HCT116 (cell line): ENCODE results near the gene SCN8A. TPM values are rescaled to one million over a fixed set of nuclear protein-coding genes. Genes with fewer than 3 reads are reported as not detected.

ENCODE experiments used
- ATAC-seq: fragments of 200-7000 bp; cut with Tn5 transposase; 2 replicates; pipeline ENCODE4 v1.9.1; 2020; ENCODE audit warnings: mild to moderate bottlenecking, moderate library complexity
- BruUV-seq: library from RNA; stranded (reverse); fragments of 400-500 nt; replicated peaks from 2 replicates; lab custom pipeline; 2021; lab: Mats Ljungman, UMichigan
- CTCF ChIA-PET: fragments of 300-600 bp; sonication (Branson Sonifier 250); formaldehyde crosslinking; loops from one replicate; lab custom pipeline; 2021; ENCODE audit warnings: antibody characterized with exemption; lab: Charles Lee
- POLR2A ChIA-PET: fragments of 300-600, 350-600 bp; sonication (Branson Sonifier 250); formaldehyde crosslinking; loops from one replicate; lab custom pipeline; 2021; ENCODE audit warnings: antibody characterized with exemption; lab: Charles Lee
- RAD21 ChIA-PET, 2 experiments: fragments of 300-600 bp; sonication (Branson Sonifier 250); formaldehyde crosslinking; loops; one replicate each; lab custom pipeline; 2023; ENCODE audit warnings: low total read pairs in 2 of 2; ENCODE audit not compliant: uncharacterized antibody in 2 of 2, unreplicated experiment in 2 of 2, low non-redundant PET in 1 of 2; lab: Charles Lee
- DNase-seq: peaks from one replicate; pipeline ENCODE4 v3.0.0-alpha.2; 2010; ENCODE audit warnings: low read depth, low spot score
- H2AFZ ChIP-seq: fragments of 200-600 bp; shearing (Covaris generic), sonication (generic); 2 replicates; pipeline ENCODE4 v1.6.1; 2017; ENCODE audit warnings: low read depth, mixed run types, mixed read lengths, antibody characterized with exemption, low read length; ENCODE audit not compliant: poor library complexity, severe bottlenecking
- H3K27ac ChIP-seq: 2 replicates; pipeline ENCODE4 v1.5.1; 2012; ENCODE audit warnings: low read depth, low read length
- H3K27me3 ChIP-seq: fragments of 200-600 bp; sonication (generic); 2 replicates; pipeline ENCODE4 v1.6.1; 2016; ENCODE audit warnings: mixed run types, low read length, mixed read lengths; ENCODE audit not compliant: insufficient read depth
- H3K36me3 ChIP-seq, 2 experiments: fragments of 200-500 bp in 1 of 2; fragments of 200-600 bp in 1 of 2; sonication (Bioruptor generic) in 1 of 2; sonication (generic) in 1 of 2; 2 replicates each; pipeline versions ENCODE4 v1.5.1 to v1.6.1; 2014 to 2016; ENCODE audit warnings: low read length in 2 of 2, inconsistent platforms in 1 of 2, mixed read lengths in 1 of 2, mixed run types in 1 of 2; ENCODE audit not compliant: insufficient read depth in 2 of 2, control insufficient read depth in 1 of 2
- H3K4me1 ChIP-seq, 2 experiments: fragments of 200-600 bp in 1 of 2; sonication (generic) in 1 of 2; 2 replicates each; pipeline versions ENCODE4 v1.5.1 to v1.6.1; 2012 to 2017; ENCODE audit warnings: low read length in 2 of 2, inconsistent platforms in 1 of 2, mild to moderate bottlenecking in 1 of 2, mixed read lengths in 1 of 2, mixed run types in 1 of 2, moderate library complexity in 1 of 2; ENCODE audit not compliant: insufficient read depth in 2 of 2, control insufficient read depth in 1 of 2
- H3K4me2 ChIP-seq: fragments of 200-600 bp; sonication (generic); 2 replicates; pipeline ENCODE4 v1.6.1; 2017; ENCODE audit warnings: mixed run types, low read length, mixed read lengths
- H3K4me3 ChIP-seq, 2 experiments: fragments of 200-600 bp in 1 of 2; sonication (generic) in 1 of 2; replicated peaks in 1 of 2; 2 replicates each; pipeline ENCODE4 v1.5.1; 2011 to 2016; ENCODE audit warnings: low read length in 2 of 2, control low read depth in 1 of 2, low read depth in 1 of 2, mild to moderate bottlenecking in 1 of 2, mixed read lengths in 1 of 2, mixed run types in 1 of 2
- H3K79me2 ChIP-seq: fragments of 200-600 bp; sonication (generic); 2 replicates; pipeline ENCODE4 v1.6.1; 2017; ENCODE audit warnings: mild to moderate bottlenecking, mixed run types, low read length, moderate library complexity, mixed read lengths; ENCODE audit not compliant: insufficient read depth
- H3K9ac ChIP-seq: fragments of 200-600 bp; sonication (generic); 2 replicates; pipeline ENCODE4 v1.6.1; 2016; ENCODE audit warnings: low read length, mixed read lengths
- H3K9me2 ChIP-seq: fragments of 200-600 bp; sonication (generic), shearing (Covaris generic); 2 replicates; pipeline ENCODE4 v1.6.1; 2017; ENCODE audit warnings: mixed run types, mild to moderate bottlenecking, moderate library complexity; ENCODE audit not compliant: insufficient read depth
- H3K9me3 ChIP-seq, 2 experiments: fragments of 200-500 bp in 1 of 2; fragments of 200-600 bp in 1 of 2; sonication (Bioruptor generic) in 1 of 2; sonication (generic) in 1 of 2; 2 replicates each; pipeline ENCODE4 v1.6.1; 2014 to 2017; ENCODE audit warnings: low read length in 2 of 2, mixed read lengths in 2 of 2, inconsistent platforms in 1 of 2, low read depth in 1 of 2, mild to moderate bottlenecking in 1 of 2, mixed run types in 1 of 2, moderate library complexity in 1 of 2; ENCODE audit not compliant: control insufficient read depth in 1 of 2, insufficient read depth in 1 of 2
- H4K20me1 ChIP-seq: fragments of 200-600 bp; sonication (generic), shearing (Covaris generic); 2 replicates; pipeline ENCODE4 v1.6.1; 2017; ENCODE audit warnings: mixed run types, mild to moderate bottlenecking, moderate library complexity; ENCODE audit not compliant: insufficient read depth
- EGR1 ChIP-seq: IDR thresholded peaks from 2 replicates; pipeline ENCODE4 v1.6.1; 2012; ENCODE audit warnings: low read depth
- ELF1 ChIP-seq: IDR thresholded peaks from 2 replicates; pipeline ENCODE4 v1.6.1; 2012; ENCODE audit warnings: low read depth, borderline replicate concordance
- EZH2phosphoT487 ChIP-seq: fragments of 200-600 bp; IDR thresholded peaks from 2 replicates; pipeline ENCODE4 v1.6.1; 2018; ENCODE audit warnings: antibody characterized with exemption, borderline replicate concordance
- FOSL1 ChIP-seq: IDR thresholded peaks from 2 replicates; pipeline ENCODE4 v1.6.1; 2012; ENCODE audit warnings: low read depth
- JUND ChIP-seq: IDR thresholded peaks from 2 replicates; pipeline ENCODE4 v1.6.1; 2012
- POLR2A ChIP-seq: IDR thresholded peaks from 2 replicates; pipeline ENCODE4 v1.7.0; 2011; ENCODE audit warnings: borderline replicate concordance; ENCODE audit not compliant: insufficient read depth, insufficient read length; ENCODE audit errors: extremely low read depth
- POLR2AphosphoS5 ChIP-seq: IDR thresholded peaks from 2 replicates; pipeline ENCODE4 v1.6.1; 2011; ENCODE audit warnings: mild to moderate bottlenecking, low read depth, low read length, moderate library complexity
- SIN3A ChIP-seq: IDR thresholded peaks from 2 replicates; pipeline ENCODE4 v1.6.1; 2012; ENCODE audit warnings: low read depth
- SP1 ChIP-seq: IDR thresholded peaks from 2 replicates; pipeline ENCODE4 v1.6.1; 2012; ENCODE audit warnings: low read depth
- SRF ChIP-seq: IDR thresholded peaks from 2 replicates; pipeline ENCODE4 v1.6.1; 2012; ENCODE audit warnings: low read depth
- YY1 ChIP-seq: IDR thresholded peaks from 2 replicates; pipeline ENCODE4 v1.6.1; 2011; ENCODE audit warnings: low read length, low read depth, moderate library complexity, mild to moderate bottlenecking; ENCODE audit not compliant: insufficient replicate concordance; ENCODE audit errors: extremely low read depth
- ZFX ChIP-seq: fragments of 450-650 bp; IDR thresholded peaks from 2 replicates; pipeline ENCODE4 v1.6.1; 2017
- intact Hi-C: fragments of 100-400 bp; cut with micrococcal nuclease; formaldehyde crosslinking; loops from 2 replicates; pipeline ENCODE4 v1.10.0; 2022
- total RNA-seq: library from RNA; stranded (reverse); gene quantifications from one replicate; pipeline ENCODE4 v1.2.1, GENCODE V29; 2021; ENCODE audit not compliant: unreplicated experiment
- TF ChIP-seq, protein P1 (sequence below), 3 experiments: fragments of 200-600 bp in 1 of 3; sonication (generic) in 1 of 3; IDR thresholded peaks in 2 of 3; conservative IDR thresholded peaks in 1 of 3; 2 replicates each; pipeline ENCODE4 v1.5.1; 2012 to 2017; ENCODE audit warnings: low read depth in 2 of 3, low read length in 2 of 3, antibody characterized with exemption in 1 of 3, borderline replicate concordance in 1 of 3, control low read depth in 1 of 3, mild to moderate bottlenecking in 1 of 3, mixed read lengths in 1 of 3, mixed run types in 1 of 3, moderate library complexity in 1 of 3; ENCODE audit not compliant: insufficient read depth in 1 of 3
- TF ChIP-seq, protein P2 (sequence below): IDR thresholded peaks from 2 replicates; pipeline ENCODE4 v1.6.1; 2012

Gene SCN8A
- total RNA-seq, 1 experiment from 2014 or later: 7.1 TPM

DNA sequence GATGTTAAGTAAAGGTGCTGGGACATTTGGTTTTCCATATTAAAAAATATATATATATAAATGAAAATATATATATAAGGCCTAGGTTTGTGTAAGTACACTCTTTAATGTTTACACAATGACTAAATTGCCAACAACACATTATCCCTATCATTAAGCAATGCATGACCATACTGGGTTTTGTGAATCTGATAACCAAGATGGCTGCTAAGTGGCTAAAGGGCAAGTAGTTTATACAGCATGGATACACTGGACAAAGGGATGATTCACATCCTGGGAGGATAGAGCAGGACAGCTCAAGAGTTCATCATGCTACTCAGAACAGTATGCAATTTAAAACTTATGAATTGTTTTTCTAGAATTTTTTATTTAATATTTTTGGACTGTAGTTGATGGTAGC, 168.1 kb downstream of the SCN8A start:
- H3K79me2 ChIP-seq: no peaks in the 10 kb centered on the region
- intact Hi-C loops: no loop called here
- CTCF ChIA-PET: no interaction called here
- DNase-seq (no peak), ATAC-seq (no peak)
- POLR2A ChIA-PET: no interaction called here
- BruUV-seq: no TSS peak
- no peaks in the 10 kb centered on the region for H3K4me1 ChIP-seq
- H3K4me3 ChIP-seq: no peak overlapping the region
- no peaks in the 10 kb centered on the region for H3K9me2 ChIP-seq
- no peak overlapping the region for H3K9ac ChIP-seq
- H3K27ac ChIP-seq: no peak overlapping the region
- no peaks in the 10 kb centered on the region for H3K9me3 ChIP-seq
- H2AFZ ChIP-seq: no peak overlapping the region
- TF ChIP-seq FOSL1: no peak
- TF ChIP-seq, protein P1, sequence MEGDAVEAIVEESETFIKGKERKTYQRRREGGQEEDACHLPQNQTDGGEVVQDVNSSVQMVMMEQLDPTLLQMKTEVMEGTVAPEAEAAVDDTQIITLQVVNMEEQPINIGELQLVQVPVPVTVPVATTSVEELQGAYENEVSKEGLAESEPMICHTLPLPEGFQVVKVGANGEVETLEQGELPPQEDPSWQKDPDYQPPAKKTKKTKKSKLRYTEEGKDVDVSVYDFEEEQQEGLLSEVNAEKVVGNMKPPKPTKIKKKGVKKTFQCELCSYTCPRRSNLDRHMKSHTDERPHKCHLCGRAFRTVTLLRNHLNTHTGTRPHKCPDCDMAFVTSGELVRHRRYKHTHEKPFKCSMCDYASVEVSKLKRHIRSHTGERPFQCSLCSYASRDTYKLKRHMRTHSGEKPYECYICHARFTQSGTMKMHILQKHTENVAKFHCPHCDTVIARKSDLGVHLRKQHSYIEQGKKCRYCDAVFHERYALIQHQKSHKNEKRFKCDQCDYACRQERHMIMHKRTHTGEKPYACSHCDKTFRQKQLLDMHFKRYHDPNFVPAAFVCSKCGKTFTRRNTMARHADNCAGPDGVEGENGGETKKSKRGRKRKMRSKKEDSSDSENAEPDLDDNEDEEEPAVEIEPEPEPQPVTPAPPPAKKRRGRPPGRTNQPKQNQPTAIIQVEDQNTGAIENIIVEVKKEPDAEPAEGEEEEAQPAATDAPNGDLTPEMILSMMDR (IDR thresholded peaks at IDR 0.05 in 2 of 3, conservative IDR thresholded peaks at IDR 0.05 in 1 of 3; ENCODE audit: borderline replicate concordance in 1 of 3, insufficient read depth in 1 of 3, low read depth in 2 of 3, low read length in 2 of 3): no peak
- no peak for TF ChIP-seq POLR2AphosphoS5
- TF ChIP-seq SIN3A: no peak
- TF ChIP-seq SP1: no peak
- H3K4me2 ChIP-seq: no peak overlapping the region
- H3K27me3 ChIP-seq: no peaks in the 10 kb centered on the region
- no peaks in the 10 kb centered on the region for H4K20me1 ChIP-seq
- H3K36me3 ChIP-seq: no peaks in the 10 kb centered on the region
- RAD21 ChIA-PET: no interaction called here

DNA sequence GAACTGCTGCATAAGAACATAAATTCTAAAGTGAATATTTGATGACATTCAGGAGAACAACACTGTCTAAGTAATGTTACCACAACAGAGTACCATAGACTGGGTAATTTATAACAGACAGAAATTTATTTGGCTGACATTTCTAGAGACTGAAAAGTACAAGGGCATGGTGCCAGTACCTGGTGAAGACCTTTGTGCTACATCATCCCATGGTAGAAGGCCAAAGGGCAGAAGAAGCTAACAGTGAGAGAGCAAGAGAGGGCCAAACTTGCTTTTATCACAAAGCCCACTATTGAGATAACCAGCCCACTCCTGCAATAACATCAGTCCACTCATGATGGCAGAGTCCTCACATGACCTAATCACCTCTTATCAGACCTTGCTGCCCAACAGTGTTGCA, 168.7 kb downstream of the SCN8A start:
- BruUV-seq: no TSS peak
- Histone ChIP-seq H3K4me3 (no peak overlapping the region), H3K4me2 (no peak overlapping the region), H3K27me3 (no peaks in the 10 kb centered on the region), H3K4me1 (no peaks in the 10 kb centered on the region), H3K36me3 (no peaks in the 10 kb centered on the region), H3K9ac (no peak overlapping the region), H3K27ac (no peak overlapping the region), H3K9me2 (no peaks in the 10 kb centered on the region), H4K20me1 (no peaks in the 10 kb centered on the region), H3K79me2 (no peaks in the 10 kb centered on the region), H3K9me3 (no peaks in the 10 kb centered on the region), H2AFZ (no peak overlapping the region)
- intact Hi-C loops: no loop called here
- ChIA-PET RAD21 (no interaction called here), POLR2A (no interaction called here), CTCF (no interaction called here)
- no peak for DNase-seq
- TF ChIP-seq ZFX (no peak), EGR1 (no peak), JUND (no peak), ELF1 (no peak), FOSL1 (no peak), POLR2A (no peak), EZH2phosphoT487 (no peak), YY1 (no peak), SRF (no peak)
- TF ChIP-seq, protein P2, sequence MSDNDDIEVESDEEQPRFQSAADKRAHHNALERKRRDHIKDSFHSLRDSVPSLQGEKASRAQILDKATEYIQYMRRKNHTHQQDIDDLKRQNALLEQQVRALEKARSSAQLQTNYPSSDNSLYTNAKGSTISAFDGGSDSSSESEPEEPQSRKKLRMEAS: no peak
- no peak for ATAC-seq
